ENCODE results near the gene STK40. TPM values are rescaled to one million over a fixed set of nuclear protein-coding genes. Genes with fewer than 3 reads are reported as not detected.
A peak's percentile ranks its signal among the peaks of the same experiment; 100 is the strongest.

STK40 gene
- total RNA-seq, 2 donors from 2014 or later: 55.6 to 67.0 TPM

DNA sequence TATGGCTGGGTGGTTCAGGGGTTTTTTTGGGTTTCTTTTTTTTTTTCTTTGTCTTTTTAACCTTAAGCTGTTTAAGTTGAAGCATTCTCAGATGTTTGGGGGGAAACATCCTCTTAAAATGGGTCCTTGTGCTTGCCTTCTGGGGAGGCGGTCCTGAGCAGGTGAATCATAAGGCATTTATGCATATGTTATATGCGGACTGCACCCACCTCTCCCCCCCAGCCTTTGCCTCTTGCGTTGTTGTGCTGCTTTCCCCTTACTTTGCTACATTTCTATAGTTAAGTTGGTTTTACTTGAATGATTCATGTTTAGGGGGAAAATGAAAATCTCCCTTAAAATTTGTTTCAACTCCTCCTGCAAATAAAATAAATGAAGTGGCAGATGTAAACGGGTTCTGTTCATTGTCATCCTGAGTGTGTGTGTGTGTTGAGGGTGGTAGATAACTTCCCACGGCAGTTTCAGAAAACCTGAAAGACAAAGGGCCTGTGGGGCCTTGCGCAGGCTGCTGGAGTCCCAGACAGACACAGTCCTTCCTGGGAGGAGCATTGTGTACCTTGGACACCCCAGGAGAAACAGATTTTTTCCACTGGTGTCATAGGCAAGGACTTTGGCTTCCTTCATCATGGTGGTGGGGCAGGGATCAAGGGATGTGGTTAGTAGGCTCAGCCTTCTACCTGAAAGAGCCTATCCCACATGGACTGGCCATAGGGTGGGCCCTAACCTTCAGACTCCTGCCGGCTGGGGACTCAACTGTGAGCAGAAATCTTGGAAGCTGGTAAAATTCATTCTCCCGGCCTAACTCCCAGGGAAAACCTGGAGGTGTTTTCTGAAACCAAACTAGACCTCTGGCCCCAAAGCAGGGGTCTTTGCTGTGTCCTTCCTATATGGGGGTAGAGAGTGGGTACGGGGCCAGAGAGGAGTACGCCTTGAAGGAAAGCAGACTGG, 80.5 kb downstream of the STK40 start:
- ATAC-seq: peak; percentile 45
- peak in 1 of 2 donors; percentile 14 for DNase-seq
- intact Hi-C loops (cut with DNase I, micrococcal nuclease): no loop called here

DNA sequence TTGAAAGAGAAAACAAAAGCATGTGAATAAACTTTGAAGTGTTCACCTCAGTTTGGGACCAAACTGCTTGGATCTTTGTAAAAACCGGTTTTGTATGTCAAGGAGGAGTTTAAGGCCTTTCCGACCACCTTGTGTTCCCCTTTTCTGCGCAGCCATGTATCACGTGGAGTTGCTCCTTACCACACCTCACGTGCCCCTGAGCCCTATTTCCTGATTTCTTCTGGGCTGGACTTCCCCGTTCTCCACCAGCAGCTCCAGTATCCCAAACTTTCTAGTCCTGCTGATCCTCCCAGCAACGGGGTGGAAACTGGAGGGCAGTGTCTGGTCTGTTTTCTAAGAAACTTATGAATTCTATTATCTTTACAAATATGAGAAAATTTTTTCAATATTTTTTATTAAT, 81.2 kb downstream of the STK40 start:
- peak in 1 of 2 donors; percentile 22 for DNase-seq
- intact Hi-C loops (cut with DNase I, micrococcal nuclease): no loop called here
- ATAC-seq: no peak

DNA sequence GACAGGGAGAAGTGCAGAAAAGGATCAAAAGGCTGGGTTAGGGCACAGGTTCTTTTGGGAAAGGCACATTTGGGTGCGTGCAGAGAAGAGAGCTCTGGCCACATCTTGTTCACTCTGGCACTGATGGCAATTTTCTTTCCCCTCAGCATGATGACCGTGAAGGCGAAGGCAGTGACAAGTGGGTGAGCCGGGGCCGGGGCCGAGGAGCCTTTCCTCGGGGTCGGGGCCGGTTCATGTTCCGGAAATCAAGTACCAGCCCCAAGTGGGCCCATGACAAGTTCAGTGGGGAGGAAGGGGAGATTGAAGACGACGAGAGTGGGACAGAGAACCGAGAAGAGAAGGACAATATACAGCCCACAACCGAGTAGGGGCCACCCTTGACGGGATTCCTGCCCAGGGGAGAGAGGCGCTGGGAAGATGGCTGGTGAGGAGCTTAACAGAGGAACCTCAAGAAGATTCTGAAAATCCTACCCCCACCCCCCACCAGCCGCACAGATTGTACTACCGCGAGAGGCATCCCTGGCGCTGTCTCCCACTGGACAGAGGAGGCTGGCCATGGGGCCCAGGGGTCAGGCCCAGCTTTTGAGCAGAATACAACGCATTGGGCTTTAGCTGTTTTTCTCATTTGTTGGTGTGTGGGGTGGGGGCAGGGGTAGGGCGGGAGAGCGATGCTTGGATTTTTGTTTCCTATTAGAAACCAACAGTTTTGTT, 81.9 kb downstream of the STK40 start:
- no peak for ATAC-seq
- DNase-seq: no peak
- intact Hi-C loops (cut with DNase I, micrococcal nuclease): no loop called here

DNA sequence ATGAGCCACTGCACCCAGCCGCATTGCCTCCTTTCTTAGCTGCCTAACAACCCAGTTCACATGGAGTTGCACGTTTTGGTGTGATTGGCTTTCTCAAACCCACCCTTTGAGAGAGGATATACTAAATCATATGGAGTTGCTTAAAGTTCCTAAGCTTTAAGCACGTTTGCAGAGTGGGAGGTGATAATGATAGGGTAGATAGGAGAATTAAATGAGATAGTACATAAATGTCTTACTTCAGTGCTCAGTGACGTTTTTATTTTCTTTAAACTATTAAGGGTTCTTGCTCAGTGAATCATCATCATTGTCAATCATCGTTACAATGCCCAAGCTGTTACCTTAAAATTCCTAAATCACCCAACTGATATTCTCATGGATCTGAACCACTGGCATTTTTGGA, 82.5 kb downstream of the STK40 start:
- intact Hi-C loops (cut with DNase I, micrococcal nuclease): no loop called here
- no peak for DNase-seq
- no peak for ATAC-seq

GRCh38 chr1:36301220-36301619, 84.5 kb downstream of the STK40 start:
- intact Hi-C loops (cut with DNase I, micrococcal nuclease): no loop called here
- no peak for DNase-seq
- ATAC-seq: no peak

DNA sequence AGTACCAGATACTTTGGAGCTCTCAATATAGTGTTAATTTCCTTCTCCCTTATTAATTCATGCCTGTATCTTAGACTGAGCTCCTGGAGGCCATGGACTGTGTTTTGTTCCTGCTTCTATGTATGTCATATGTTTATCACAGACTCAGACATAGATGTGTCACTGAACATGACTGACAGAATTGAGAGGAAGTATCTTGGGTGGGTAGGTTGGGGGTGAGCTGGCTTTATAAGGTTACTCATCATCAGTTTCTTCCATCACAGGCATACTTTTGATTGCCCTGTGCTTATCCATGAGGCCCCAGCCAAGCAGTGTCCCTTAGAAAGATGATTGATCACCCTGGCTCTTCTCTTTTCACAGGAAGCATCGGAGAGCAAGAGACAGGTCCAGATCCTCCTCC, 85.2 kb downstream of the STK40 start:
- no peak for DNase-seq

GRCh38 chr1:36298640-36299039, 87.1 kb downstream of the STK40 start:
- DNase-seq (no peak), ATAC-seq (no peak)
- intact Hi-C loops (cut with DNase I, micrococcal nuclease): no loop called here

More for the DNA sequence above, 85.2 kb downstream of the STK40 start:
- intact Hi-C loops (cut with DNase I, micrococcal nuclease): no loop called here
- ATAC-seq: peak; percentile 12

- intact Hi-C loops (cut with DNase I, micrococcal nuclease): no loop called here
- DNase-seq (no peak), ATAC-seq (peak; percentile 66)
Measured at GRCh38 chr1:36297062-36297461, 88.7 kb downstream of the STK40 start.

DNA sequence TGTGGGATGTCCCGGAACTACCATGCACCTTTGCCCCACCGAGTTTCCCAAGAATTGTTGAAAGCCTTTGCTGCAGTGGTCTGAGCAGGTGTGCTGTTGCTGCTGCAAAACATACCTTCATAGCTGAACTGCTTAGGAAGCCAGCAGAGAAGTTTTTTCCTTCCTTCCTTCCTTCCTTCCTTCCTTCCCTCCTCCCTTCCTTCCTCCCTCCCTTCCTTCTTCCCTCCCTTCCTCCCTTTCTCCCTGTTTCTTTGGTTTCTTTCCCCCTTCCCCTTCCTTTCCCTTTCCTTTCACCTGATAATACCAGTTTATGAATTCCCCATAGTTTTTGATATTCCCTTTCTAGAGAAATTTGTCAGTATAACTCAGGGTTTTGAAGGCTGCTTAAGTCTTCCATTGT, 90.3 kb downstream of the STK40 start:
- intact Hi-C loops (cut with DNase I, micrococcal nuclease): no loop called here
- DNase-seq: no peak
- no peak for ATAC-seq

Other genes with a start within 250 kb of the STK40 start
- gene TRAPPC3, start 236.4 kb downstream of the STK40 start, total RNA-seq: 10 to 100 TPM; 62.4 to 63.0 TPM
- 10 to 100 TPM; 38.3 to 62.5 TPM for gene MAP7D1, start 229.8 kb downstream of the STK40 start, total RNA-seq
- 10 to 100 TPM; 78.7 to 79.7 TPM for gene THRAP3, start 161.5 kb downstream of the STK40 start, total RNA-seq
- 10 to 100 TPM; 14.6 to 30.6 TPM for gene SH3D21, start 79.6 kb downstream of the STK40 start, total RNA-seq
- gene EVA1B, start 62.3 kb downstream of the STK40 start, total RNA-seq: 1 to 10 TPM; 2.9 to 8.9 TPM
- gene LSM10, start 12.0 kb upstream of the STK40 start, total RNA-seq: 10 to 100 TPM; 24.1 to 24.2 TPM
- 1 to 10 TPM; 2.7 to 3.1 TPM for gene OSCP1, start 64.5 kb upstream of the STK40 start, total RNA-seq
- 10 to 100 TPM; 43.6 to 54.9 TPM for gene MRPS15, start 78.5 kb upstream of the STK40 start, total RNA-seq
- 1 to 10 TPM; 2.5 to 2.9 TPM for gene CSF3R, start 97.0 kb upstream of the STK40 start, total RNA-seq